Measurements from ENCODE around the gene NIPAL1. TPM values are rescaled to one million over a fixed set of nuclear protein-coding genes. Genes with fewer than 3 reads are reported as not detected.

NIPAL1 gene
- total and polyA plus RNA-seq, 2 experiments from 2014 or later = 0.95 to 3.7 TPM

- H4K20me1 ChIP-seq (ENCODE audit: insufficient read depth) = no peaks in the 10 kb centered on the region
- no peaks in the 10 kb centered on the region for H3K4me1 ChIP-seq (ENCODE audit: insufficient read depth)
- no peak overlapping the region for H3K27ac ChIP-seq
- no peak for TF ChIP-seq EZH2 (IDR thresholded peaks at IDR 0.05; ENCODE audit: insufficient read depth, poor library complexity, severe bottlenecking)
- no peak for TF ChIP-seq EZH2phosphoT487 (IDR thresholded peaks at IDR 0.05; ENCODE audit: insufficient read depth, low read depth)
- no peaks in the 10 kb centered on the region for H3K27me3 ChIP-seq (replicated peaks; ENCODE audit: insufficient read depth)
- no peak overlapping the region for H3K4me3 ChIP-seq
- H3K9ac ChIP-seq = no peak overlapping the region
- in situ Hi-C loops (cut with MboI) = no loop called here
- H3K9me2 ChIP-seq (ENCODE audit: insufficient read depth) = no peaks in the 10 kb centered on the region
- no peak for DNase-seq
- no peaks in the 10 kb centered on the region for H3K79me2 ChIP-seq (ENCODE audit: insufficient read depth)
- H3K9me3 ChIP-seq (ENCODE audit: low read depth) = no peaks in the 10 kb centered on the region
- no peak overlapping the region for H2AFZ ChIP-seq
- H3K36me3 ChIP-seq (ENCODE audit: low read depth) = no peaks in the 10 kb centered on the region
- H3K4me2 ChIP-seq (ENCODE audit: unreplicated experiment) = no peak overlapping the region
- no peaks in the 10 kb centered on the region for H3F3A ChIP-seq (ENCODE audit: insufficient read depth)
Observed at GRCh38 chr4:48027653-48028052, 11.1 kb downstream of the NIPAL1 start.

- Histone ChIP-seq H3K36me3 (ENCODE audit: low read depth) (no peaks in the 10 kb centered on the region), H4K20me1 (ENCODE audit: insufficient read depth) (no peaks in the 10 kb centered on the region), H3K27ac (no peak overlapping the region), H3K79me2 (ENCODE audit: insufficient read depth) (no peaks in the 10 kb centered on the region), H3F3A (ENCODE audit: insufficient read depth) (no peaks in the 10 kb centered on the region), H2AFZ (no peak overlapping the region), H3K4me3 (no peak overlapping the region), H3K9me3 (ENCODE audit: low read depth) (no peaks in the 10 kb centered on the region), H3K4me1 (ENCODE audit: insufficient read depth) (no peaks in the 10 kb centered on the region), H3K9ac (no peak overlapping the region), H3K27me3 (replicated peaks; ENCODE audit: insufficient read depth) (no peaks in the 10 kb centered on the region), H3K9me2 (ENCODE audit: insufficient read depth) (no peaks in the 10 kb centered on the region), H3K4me2 (ENCODE audit: unreplicated experiment) (no peak overlapping the region)
- TF ChIP-seq EZH2 (IDR thresholded peaks at IDR 0.05; ENCODE audit: insufficient read depth, poor library complexity, severe bottlenecking) = no peak
- no peak for TF ChIP-seq EZH2phosphoT487 (IDR thresholded peaks at IDR 0.05; ENCODE audit: insufficient read depth, low read depth)
- no peak for DNase-seq
- WGBS, 2 experiments (ENCODE audit: low coverage in 1 of 2, low lambda C conversion rate in 2 of 2, missing lambda C conversion rate in 2 of 2) = 3 to 4% methylated on average over 2 of the region's 2 CpGs
- in situ Hi-C loops (cut with MboI) = no loop called here
Observed at GRCh38 chr4:48028696-48029095, 12.1 kb downstream of the NIPAL1 start.

GRCh38 chr4:48030470-48030869 lies 13.9 kb downstream of the NIPAL1 start:
- Histone ChIP-seq H3K9me3 (ENCODE audit: low read depth) (no peaks in the 10 kb centered on the region), H3K27ac (no peak overlapping the region), H3K9ac (no peak overlapping the region), H4K20me1 (ENCODE audit: insufficient read depth) (no peaks in the 10 kb centered on the region), H3K4me2 (ENCODE audit: unreplicated experiment) (no peak overlapping the region), H3K9me2 (ENCODE audit: insufficient read depth) (no peaks in the 10 kb centered on the region), H3K36me3 (ENCODE audit: low read depth) (no peaks in the 10 kb centered on the region), H3K79me2 (ENCODE audit: insufficient read depth) (no peaks in the 10 kb centered on the region), H3K27me3 (replicated peaks; ENCODE audit: insufficient read depth) (no peaks in the 10 kb centered on the region), H3F3A (ENCODE audit: insufficient read depth) (no peaks in the 10 kb centered on the region), H3K4me3 (no peak overlapping the region), H3K4me1 (ENCODE audit: insufficient read depth) (no peaks in the 10 kb centered on the region), H2AFZ (0 out of 2 replicates have a peak overlapping the region, but pooled peaks have one; percentile 12)
- DNase-seq = no peak
- in situ Hi-C loops (cut with MboI) = no loop called here
- TF ChIP-seq EZH2phosphoT487 (IDR thresholded peaks at IDR 0.05; ENCODE audit: insufficient read depth, low read depth) = no peak
- no peak for TF ChIP-seq EZH2 (IDR thresholded peaks at IDR 0.05; ENCODE audit: insufficient read depth, poor library complexity, severe bottlenecking)
- WGBS, 2 experiments (ENCODE audit: low coverage in 1 of 2, low lambda C conversion rate in 2 of 2, missing lambda C conversion rate in 2 of 2) = 36 to 41% methylated on average over 3 of the region's 3 CpGs

- DNase-seq = peak; percentile 10
- H3K9me2 ChIP-seq (ENCODE audit: insufficient read depth) = no peaks in the 10 kb centered on the region
- WGBS, 2 experiments (ENCODE audit: low coverage in 1 of 2, low lambda C conversion rate in 2 of 2, missing lambda C conversion rate in 2 of 2) = 62 to 65% methylated on average over 12 of the region's 12 CpGs
Observed at GRCh38 chr4:48031802-48032525, 15.4 kb downstream of the NIPAL1 start.

GRCh38 chr4:48032721-48033120 lies 16.1 kb downstream of the NIPAL1 start:
- Histone ChIP-seq H3K9me2 (ENCODE audit: insufficient read depth) (no peaks in the 10 kb centered on the region), H3K27ac (no peak overlapping the region), H3K36me3 (ENCODE audit: low read depth) (no peaks in the 10 kb centered on the region), H3K27me3 (replicated peaks; ENCODE audit: insufficient read depth) (no peaks in the 10 kb centered on the region), H3K9me3 (ENCODE audit: low read depth) (no peaks in the 10 kb centered on the region), H3F3A (ENCODE audit: insufficient read depth) (no peaks in the 10 kb centered on the region), H4K20me1 (ENCODE audit: insufficient read depth) (no peaks in the 10 kb centered on the region), H3K4me3 (no peak overlapping the region), H3K9ac (no peak overlapping the region), H3K4me1 (ENCODE audit: insufficient read depth) (no peaks in the 10 kb centered on the region), H3K4me2 (ENCODE audit: unreplicated experiment) (no peak overlapping the region), H3K79me2 (ENCODE audit: insufficient read depth) (no peaks in the 10 kb centered on the region), H2AFZ (no peak overlapping the region)
- DNase-seq = no peak
- in situ Hi-C loops (cut with MboI) = no loop called here
- TF ChIP-seq EZH2phosphoT487 (IDR thresholded peaks at IDR 0.05; ENCODE audit: insufficient read depth, low read depth) = no peak
- no peak for TF ChIP-seq EZH2 (IDR thresholded peaks at IDR 0.05; ENCODE audit: insufficient read depth, poor library complexity, severe bottlenecking)

More at GRCh38 chr4:48031802-48032525, 15.4 kb downstream of the NIPAL1 start:
- H3K27ac ChIP-seq = no peak overlapping the region
- in situ Hi-C loops (cut with MboI) = no loop called here
- no peak overlapping the region for H3K4me2 ChIP-seq (ENCODE audit: unreplicated experiment)
- no peaks in the 10 kb centered on the region for H3K9me3 ChIP-seq (ENCODE audit: low read depth)
- H4K20me1 ChIP-seq (ENCODE audit: insufficient read depth) = no peaks in the 10 kb centered on the region
- no peaks in the 10 kb centered on the region for H3K79me2 ChIP-seq (ENCODE audit: insufficient read depth)
- no peaks in the 10 kb centered on the region for H3K4me1 ChIP-seq (ENCODE audit: insufficient read depth)
- no peak overlapping the region for H2AFZ ChIP-seq
- no peak overlapping the region for H3K9ac ChIP-seq
- H3K36me3 ChIP-seq (ENCODE audit: low read depth) = no peaks in the 10 kb centered on the region
- no peaks in the 10 kb centered on the region for H3F3A ChIP-seq (ENCODE audit: insufficient read depth)
- no peaks in the 10 kb centered on the region for H3K27me3 ChIP-seq (replicated peaks; ENCODE audit: insufficient read depth)
- no peak for TF ChIP-seq EZH2phosphoT487 (IDR thresholded peaks at IDR 0.05; ENCODE audit: insufficient read depth, low read depth)
- no peak for TF ChIP-seq EZH2 (IDR thresholded peaks at IDR 0.05; ENCODE audit: insufficient read depth, poor library complexity, severe bottlenecking)
- no peak overlapping the region for H3K4me3 ChIP-seq
